Nephron (organoid): ENCODE results near the gene RBP4.

ENCODE experiments used
- H3K27ac Mint-ChIP-seq, 3 experiments: 2 replicates each; pipeline ENCODE4 v1.8.0; 2020; ENCODE audit warnings: mixed read lengths in 3 of 3, mild to moderate bottlenecking in 2 of 3, moderate library complexity in 1 of 3
- H3K27me3 Mint-ChIP-seq: 2 replicates; pipeline ENCODE4 v1.8.0; 2021; ENCODE audit warnings: low read depth, mild to moderate bottlenecking, moderate library complexity, mixed read lengths
- H3K36me3 Mint-ChIP-seq: 2 replicates; pipeline ENCODE4 v1.8.0; 2020; ENCODE audit warnings: low read depth, mixed read lengths
- H3K4me1 Mint-ChIP-seq: 2 replicates; pipeline ENCODE4 v1.8.0; 2020; ENCODE audit warnings: mixed read lengths
- H3K4me3 Mint-ChIP-seq, 3 experiments: 2 replicates each; pipeline ENCODE4 v1.8.0; 2020; ENCODE audit warnings: mild to moderate bottlenecking in 3 of 3, mixed read lengths in 3 of 3, moderate library complexity in 2 of 3
- H3K9me3 Mint-ChIP-seq: 2 replicates; pipeline ENCODE4 v1.8.0; 2020; ENCODE audit warnings: mixed read lengths
- TF ChIP-seq, protein P1 (sequence below), 3 experiments: fragments of 200-600 bp; sonication (generic); IDR thresholded peaks; one replicate each; pipeline ENCODE4 v1.5.0; 2021; ENCODE audit warnings: antibody characterized with exemption in 3 of 3; ENCODE audit not compliant: unreplicated experiment in 3 of 3

Gene RBP4

DNA sequence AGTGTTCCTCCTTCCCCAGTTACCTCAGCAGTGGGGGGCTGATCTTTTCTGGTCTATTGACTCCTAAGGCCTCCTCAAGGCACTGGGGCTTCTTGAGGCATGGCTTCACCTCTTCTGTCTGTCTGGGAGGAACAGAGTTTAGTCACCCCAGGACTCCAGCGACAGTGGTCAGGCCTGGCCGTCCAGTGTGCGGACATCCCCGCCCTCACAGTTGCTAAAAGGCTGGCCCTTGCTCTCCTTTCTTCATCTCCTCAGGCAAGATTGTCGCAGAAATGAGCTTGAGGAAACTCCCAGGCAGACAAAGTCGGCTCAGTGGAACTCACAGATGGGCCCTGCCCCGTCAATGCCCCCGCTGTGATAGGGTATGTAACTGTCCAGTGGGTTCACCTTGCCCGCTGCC, 41.5 kb downstream of the RBP4 start:
- Mint-ChIP-seq H3K36me3 (no peaks in the 10 kb centered on the region), H3K4me1 (no peaks in the 10 kb centered on the region), H3K4me3 (no peak overlapping the region)

DNA sequence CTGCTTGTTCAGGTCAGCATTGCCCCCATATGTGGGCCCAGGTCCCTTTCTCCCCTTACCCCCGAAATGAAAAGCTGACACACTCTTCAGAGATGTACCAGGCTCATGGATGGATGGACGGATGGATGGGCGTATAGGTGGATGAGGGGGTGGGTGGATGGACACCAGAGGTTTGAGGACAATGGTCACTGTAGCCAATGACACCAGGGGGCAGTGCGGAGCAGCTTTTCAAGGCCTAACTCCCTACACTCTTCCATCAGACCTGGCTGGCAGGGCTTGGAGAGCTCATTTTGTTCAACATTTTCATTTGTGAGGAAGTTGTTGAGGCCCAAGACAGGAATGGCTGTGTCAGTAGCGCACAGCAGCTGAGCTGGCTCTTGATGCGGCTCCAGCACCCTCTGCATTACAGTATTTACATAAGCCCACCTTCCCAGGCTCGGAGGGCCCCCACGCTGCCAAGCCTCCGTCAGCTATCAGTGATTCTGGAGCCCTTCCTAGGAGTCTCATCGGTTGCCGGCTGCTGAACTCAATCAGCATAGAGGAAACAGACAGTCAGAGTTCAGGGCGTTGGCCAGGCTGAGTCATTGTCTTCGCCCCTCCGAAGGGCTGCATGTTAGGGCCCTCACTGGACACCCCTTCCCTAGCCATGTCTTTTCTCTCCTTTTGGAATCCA, 46.1 kb downstream of the RBP4 start:
- no peak overlapping the region for H3K27ac Mint-ChIP-seq
- peaks cover 5% of the 10 kb centered on the region for H3K9me3 Mint-ChIP-seq
- H3K4me1 Mint-ChIP-seq: peaks cover 7% of the 10 kb centered on the region
- TF ChIP-seq, protein P1, sequence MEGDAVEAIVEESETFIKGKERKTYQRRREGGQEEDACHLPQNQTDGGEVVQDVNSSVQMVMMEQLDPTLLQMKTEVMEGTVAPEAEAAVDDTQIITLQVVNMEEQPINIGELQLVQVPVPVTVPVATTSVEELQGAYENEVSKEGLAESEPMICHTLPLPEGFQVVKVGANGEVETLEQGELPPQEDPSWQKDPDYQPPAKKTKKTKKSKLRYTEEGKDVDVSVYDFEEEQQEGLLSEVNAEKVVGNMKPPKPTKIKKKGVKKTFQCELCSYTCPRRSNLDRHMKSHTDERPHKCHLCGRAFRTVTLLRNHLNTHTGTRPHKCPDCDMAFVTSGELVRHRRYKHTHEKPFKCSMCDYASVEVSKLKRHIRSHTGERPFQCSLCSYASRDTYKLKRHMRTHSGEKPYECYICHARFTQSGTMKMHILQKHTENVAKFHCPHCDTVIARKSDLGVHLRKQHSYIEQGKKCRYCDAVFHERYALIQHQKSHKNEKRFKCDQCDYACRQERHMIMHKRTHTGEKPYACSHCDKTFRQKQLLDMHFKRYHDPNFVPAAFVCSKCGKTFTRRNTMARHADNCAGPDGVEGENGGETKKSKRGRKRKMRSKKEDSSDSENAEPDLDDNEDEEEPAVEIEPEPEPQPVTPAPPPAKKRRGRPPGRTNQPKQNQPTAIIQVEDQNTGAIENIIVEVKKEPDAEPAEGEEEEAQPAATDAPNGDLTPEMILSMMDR (IDR thresholded peaks at IDR 0.05; ENCODE audit: unreplicated experiment in 3 of 3): peak; percentile 44 to 59 (median 46)
- H3K27me3 Mint-ChIP-seq: peaks cover 13% of the 10 kb centered on the region
- H3K36me3 Mint-ChIP-seq: no peaks in the 10 kb centered on the region
- no peak overlapping the region for H3K4me3 Mint-ChIP-seq

More for the DNA sequence above, 41.5 kb downstream of the RBP4 start:
- TF ChIP-seq, protein P1 (IDR thresholded peaks at IDR 0.05; ENCODE audit: unreplicated experiment in 3 of 3): no peak
- Mint-ChIP-seq H3K27me3 (peaks cover 41% of the 10 kb centered on the region), H3K9me3 (peaks cover 7% of the 10 kb centered on the region), H3K27ac (no peak overlapping the region)

DNA sequence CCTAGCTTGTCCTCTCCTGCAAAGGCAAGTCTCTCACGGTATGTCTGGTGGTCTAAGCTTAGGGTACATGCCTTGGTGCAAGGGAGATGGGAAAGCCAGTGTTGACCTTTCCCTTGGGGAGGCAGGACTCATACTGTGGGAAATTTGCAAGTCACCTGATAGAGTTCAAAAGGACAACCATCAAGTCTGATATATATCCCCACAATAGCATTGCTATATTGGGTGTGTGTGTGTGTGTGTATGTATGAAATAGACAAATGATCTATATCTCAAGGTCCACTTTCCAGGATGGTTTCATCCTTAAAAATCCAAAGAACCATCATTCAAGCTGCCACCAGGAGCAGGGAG, 46.7 kb downstream of the RBP4 start:
- no peaks in the 10 kb centered on the region for H3K36me3 Mint-ChIP-seq
- H3K27me3 Mint-ChIP-seq: peaks cover 7% of the 10 kb centered on the region
- peaks cover 7% of the 10 kb centered on the region for H3K4me1 Mint-ChIP-seq
- H3K4me3 Mint-ChIP-seq: no peak overlapping the region
- TF ChIP-seq, protein P1 (IDR thresholded peaks at IDR 0.05; ENCODE audit: unreplicated experiment in 3 of 3): no peak
- no peak overlapping the region for H3K27ac Mint-ChIP-seq
- peaks cover under 1% of the 10 kb centered on the region for H3K9me3 Mint-ChIP-seq

DNA sequence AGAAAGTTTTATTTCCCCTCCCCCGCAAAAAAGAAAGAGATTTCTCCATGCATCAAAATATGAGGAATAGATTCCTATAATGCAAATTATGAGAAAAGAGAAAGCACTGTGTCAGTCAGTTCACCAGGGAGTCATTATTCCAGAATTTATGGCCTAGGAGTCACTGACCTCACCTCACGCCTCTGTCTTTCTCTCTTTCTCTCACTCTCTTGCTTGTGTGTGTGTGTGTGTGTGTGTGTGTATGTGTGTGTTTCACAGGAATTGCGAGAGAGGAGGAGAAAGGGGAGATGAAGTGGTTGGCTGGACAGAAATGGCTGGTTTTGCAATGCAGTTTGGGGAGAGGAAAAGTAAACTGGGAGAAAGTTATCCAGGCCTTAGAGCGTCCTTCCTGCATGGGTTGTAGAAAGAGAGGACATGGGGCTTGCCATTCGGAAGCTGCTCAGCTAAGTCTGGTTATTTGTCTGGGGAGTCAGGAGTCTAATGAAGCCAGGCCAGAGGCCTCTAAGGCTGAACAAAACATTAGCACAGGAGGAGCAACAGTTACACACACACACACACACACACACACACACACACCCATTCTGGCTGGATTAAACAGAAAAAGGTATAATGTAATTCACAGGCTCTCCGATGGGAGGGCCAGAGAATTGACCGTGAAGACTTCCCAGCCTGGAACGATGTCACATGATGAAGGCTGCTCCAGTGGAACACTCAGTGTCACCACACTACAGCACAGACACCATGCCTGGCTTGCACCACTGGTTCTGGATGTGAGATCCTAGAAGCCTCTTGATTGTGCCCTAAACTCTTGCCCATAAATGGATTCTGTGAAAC, 47.3 kb downstream of the RBP4 start:
- H3K9me3 Mint-ChIP-seq: no peaks in the 10 kb centered on the region
- peaks cover 7% of the 10 kb centered on the region for H3K4me1 Mint-ChIP-seq
- H3K4me3 Mint-ChIP-seq: no peak overlapping the region
- TF ChIP-seq, protein P1 (IDR thresholded peaks at IDR 0.05; ENCODE audit: unreplicated experiment in 3 of 3): no peak
- H3K27me3 Mint-ChIP-seq: peaks cover 4% of the 10 kb centered on the region
- H3K27ac Mint-ChIP-seq: peak overlapping the region; percentile 50 to 54 (median 50)
- no peaks in the 10 kb centered on the region for H3K36me3 Mint-ChIP-seq

DNA sequence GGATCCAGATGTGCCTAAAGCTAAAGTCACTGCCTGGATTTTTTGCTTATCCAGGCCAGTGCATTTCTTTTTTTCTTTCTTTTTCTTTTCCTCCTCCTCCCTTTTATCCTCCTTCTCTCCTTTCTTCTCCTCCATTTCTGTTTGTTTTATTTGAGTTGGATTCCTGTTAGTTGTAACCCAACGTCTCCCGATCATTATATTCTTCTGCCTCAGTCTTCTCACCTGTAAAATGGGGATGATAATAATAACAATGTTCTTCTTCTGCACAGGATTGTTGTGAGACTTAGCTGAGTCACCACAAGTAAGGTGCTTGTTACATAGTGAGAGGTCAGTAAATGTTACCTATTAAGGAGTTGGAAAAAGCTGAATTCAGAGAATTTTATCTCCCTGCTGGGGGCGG, 48.3 kb downstream of the RBP4 start:
- Mint-ChIP-seq H3K4me3 (no peak overlapping the region), H3K9me3 (no peaks in the 10 kb centered on the region), H3K27ac (no peak overlapping the region), H3K4me1 (peaks cover 7% of the 10 kb centered on the region), H3K27me3 (peaks cover 8% of the 10 kb centered on the region), H3K36me3 (no peaks in the 10 kb centered on the region)
- TF ChIP-seq, protein P1 (IDR thresholded peaks at IDR 0.05; ENCODE audit: unreplicated experiment in 3 of 3): no peak
